Endothelial cell of umbilical vein (primary cell): ENCODE results near the gene ZMAT5.

Experiments used
- CTCF ChIP-seq, 2 donors: IDR thresholded peaks; 1 replicate in 1 of 2; 2 replicates in 1 of 2; pipeline ENCODE4 v1.5.1; 2011; ENCODE audit warnings: low read length in 2 of 2, mild to moderate bottlenecking in 2 of 2, moderate library complexity in 2 of 2, control low read depth in 1 of 2, inconsistent platforms in 1 of 2, low read depth in 1 of 2; ENCODE audit not compliant: insufficient read depth in 1 of 2; ENCODE audit errors: extremely low read depth in 1 of 2
- EZH2 ChIP-seq: IDR thresholded peaks from 2 replicates; pipeline ENCODE4 v1.6.1; 2012; ENCODE audit warnings: borderline replicate concordance, low read depth, mild to moderate bottlenecking, moderate library complexity, low read length, inconsistent platforms; ENCODE audit not compliant: severe bottlenecking
- MAX ChIP-seq: IDR thresholded peaks from 2 replicates; pipeline ENCODE4 v1.6.1; 2011; ENCODE audit not compliant: insufficient read depth, insufficient read length
- MYC ChIP-seq: IDR thresholded peaks from one replicate; pipeline ENCODE4 v1.6.1; 2011; ENCODE audit warnings: mild to moderate bottlenecking, low read depth, low read length
- POLR2A ChIP-seq: IDR thresholded peaks from 2 replicates; pipeline ENCODE4 v1.6.1; 2012; ENCODE audit warnings: low read depth, mild to moderate bottlenecking, control low read depth, low read length
- POLR2AphosphoS5 ChIP-seq: IDR thresholded peaks from 2 replicates; pipeline ENCODE4 v1.6.1; 2012; ENCODE audit warnings: low read depth, mild to moderate bottlenecking, control low read depth, low read length, moderate library complexity; ENCODE audit not compliant: insufficient read depth

GRCh38 chr22:29757096-29757495 is 9.7 kb downstream of the ZMAT5 start:
- TF ChIP-seq CTCF (IDR thresholded peaks at IDR 0.05; ENCODE audit: extremely low read depth in 1 of 2, insufficient read depth in 1 of 2, low read depth in 1 of 2, low read length in 2 of 2) = no peak
- no peak for TF ChIP-seq EZH2
- no peak for TF ChIP-seq MYC
- TF ChIP-seq POLR2A = no peak
- TF ChIP-seq MAX = no peak
- TF ChIP-seq POLR2AphosphoS5 = no peak
